GM12878 (cell line): ENCODE measurements around the gene LMF2.

Experiments used
- CTCF ChIP-seq, 3 experiments: IDR thresholded peaks in 2 of 3; conservative IDR thresholded peaks in 1 of 3; 2 replicates each; pipeline ENCODE4 v1.5.1; 2011; ENCODE audit warnings: low read depth in 3 of 3, low read length in 3 of 3, mild to moderate bottlenecking in 3 of 3, control low read depth in 2 of 3, moderate library complexity in 2 of 3, inconsistent platforms in 1 of 3, mixed read lengths in 1 of 3; ENCODE audit not compliant: control insufficient read depth in 2 of 3, insufficient read depth in 1 of 3; ENCODE audit errors: extremely low read depth in 1 of 3
- EP300 ChIP-seq, 2 experiments: fragments of 150-350 bp in 1 of 2; IDR thresholded peaks; 2 replicates each; pipeline ENCODE4 v1.6.1; 2011 to 2012; ENCODE audit warnings: low read depth in 2 of 2, low read length in 2 of 2, borderline replicate concordance in 1 of 2, improper control_type of control experiment in 1 of 2, inconsistent platforms in 1 of 2; ENCODE audit not compliant: control insufficient read depth in 1 of 2
- KDM1A ChIP-seq: fragments of 200-600 bp; sonication (generic); IDR thresholded peaks from 2 replicates; pipeline ENCODE4 v1.6.1; 2016; ENCODE audit warnings: borderline replicate concordance
- MAX ChIP-seq: IDR thresholded peaks from 2 replicates; pipeline ENCODE4 v1.6.1; 2012; ENCODE audit warnings: low read depth, low read length, improper control_type of control experiment
- MEF2A ChIP-seq: IDR thresholded peaks from 2 replicates; pipeline ENCODE4 v1.6.1; 2011; ENCODE audit warnings: low read depth, mild to moderate bottlenecking, low read length, moderate library complexity; ENCODE audit not compliant: insufficient read depth
- POLR2A ChIP-seq: IDR thresholded peaks from 2 replicates; pipeline ENCODE4 v1.6.1; 2011; ENCODE audit warnings: low read depth, mild to moderate bottlenecking, low read length

DNA sequence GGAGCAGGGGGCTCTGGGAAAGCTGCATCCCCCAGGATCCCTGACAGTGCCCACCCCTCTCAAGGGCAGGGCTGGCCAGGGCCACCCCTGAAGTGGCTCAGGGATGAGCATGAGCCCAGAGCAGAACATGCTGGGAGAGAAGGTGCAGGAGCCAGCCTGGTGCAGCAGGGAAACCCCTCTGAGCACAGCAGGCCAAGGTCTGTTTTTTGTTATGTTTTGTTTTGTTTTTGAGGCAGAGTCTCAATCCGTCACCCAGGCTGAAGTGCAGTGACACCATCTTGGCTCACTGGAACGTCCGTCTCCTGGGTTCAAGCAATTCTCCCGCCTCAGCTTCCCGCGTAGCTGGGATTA, 31.9 kb downstream of the LMF2 start:
- TF ChIP-seq CTCF (IDR thresholded peaks at IDR 0.05 in 2 of 3, conservative IDR thresholded peaks at IDR 0.05 in 1 of 3; ENCODE audit: control insufficient read depth in 2 of 3, extremely low read depth in 1 of 3, insufficient read depth in 1 of 3, low read depth in 3 of 3, low read length in 3 of 3) (no peak), KDM1A (no peak), MEF2A (no peak), EP300 (IDR thresholded peaks at IDR 0.05; ENCODE audit: borderline replicate concordance in 1 of 2, control insufficient read depth in 1 of 2, low read depth in 2 of 2, low read length in 2 of 2) (no peak), POLR2A (no peak), MAX (no peak)
